ENCODE data around the gene HTRA1. TPM values are rescaled to one million over a fixed set of nuclear protein-coding genes. Genes with fewer than 3 reads are reported as not detected.

Gene HTRA1
- 19.8 and 35.7 TPM in 2 replicates for total RNA-seq

DNA sequence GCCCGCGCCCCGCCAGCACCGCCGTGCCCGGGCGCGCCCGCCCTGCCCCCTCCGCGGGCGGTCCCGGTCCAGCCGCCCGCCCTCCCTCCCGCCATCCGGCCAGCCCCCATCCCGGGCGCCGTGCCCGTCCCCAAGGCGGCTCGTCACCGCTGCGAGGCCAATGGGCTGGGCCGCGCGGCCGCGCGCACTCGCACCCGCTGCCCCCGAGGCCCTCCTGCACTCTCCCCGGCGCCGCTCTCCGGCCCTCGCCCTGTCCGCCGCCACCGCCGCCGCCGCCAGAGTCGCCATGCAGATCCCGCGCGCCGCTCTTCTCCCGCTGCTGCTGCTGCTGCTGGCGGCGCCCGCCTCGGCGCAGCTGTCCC lies at the start of gene HTRA1:
HTRA1 (plus strand) TSS at position 187 of the 362 bp plus-strand sequence; CDS start at position 287, 100 bp downstream.
- peak within 1 kb of the TSS; percentile 80 for H3K4me3 ChIP-seq (ENCODE audit: low read depth, low read length)
- DNase-seq (ENCODE audit: low read depth) = no peak
- TF ChIP-seq CTCF (conservative IDR thresholded peaks at IDR 0.05; ENCODE audit: low read depth, low read length) = no peak

DNA sequence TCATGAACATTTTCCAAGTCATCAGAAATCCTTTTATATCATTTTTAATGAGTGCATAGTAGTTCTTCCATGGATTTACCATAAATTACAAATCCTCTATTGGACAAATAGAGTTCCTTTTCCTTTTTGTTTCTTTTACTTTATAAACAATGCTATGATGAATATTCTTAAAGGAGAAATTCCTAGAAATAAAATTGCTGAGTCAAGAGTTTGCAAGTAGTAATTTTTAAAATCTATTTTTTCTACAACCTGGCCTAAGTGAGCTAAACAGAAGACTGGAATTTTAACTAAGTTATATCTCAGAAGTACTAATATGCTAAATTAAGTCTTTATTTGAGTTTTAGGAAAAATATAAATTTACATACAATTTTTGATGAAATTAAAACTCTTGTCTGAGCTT lies 48.0 kb upstream of the HTRA1 start:
- DNase-seq (ENCODE audit: low read depth) = no peak
- H3K4me3 ChIP-seq (ENCODE audit: low read depth, low read length) = no peak overlapping the region
- no peak for TF ChIP-seq CTCF (conservative IDR thresholded peaks at IDR 0.05; ENCODE audit: low read depth, low read length)

DNA sequence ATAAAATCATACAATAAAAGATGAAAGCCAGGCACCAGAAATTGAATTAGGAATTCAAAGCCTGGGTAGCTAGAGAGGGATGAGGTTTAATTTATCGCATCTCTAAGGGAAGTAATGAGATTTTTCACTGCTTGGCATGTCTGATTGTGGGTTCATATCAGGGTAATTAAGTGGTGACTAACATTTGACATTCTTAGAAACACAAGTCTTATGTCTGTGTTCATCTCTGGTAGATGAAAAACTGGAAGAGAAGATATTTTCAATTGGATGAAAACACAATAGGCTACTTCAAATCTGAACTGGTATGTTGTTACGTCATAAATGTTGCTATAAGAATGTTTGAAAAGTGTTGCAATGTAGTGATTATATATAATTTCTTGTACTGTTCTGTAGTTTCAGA lies 43.7 kb upstream of the HTRA1 start:
- no peak for DNase-seq (ENCODE audit: low read depth)
- TF ChIP-seq CTCF (conservative IDR thresholded peaks at IDR 0.05; ENCODE audit: low read depth, low read length) = no peak
- no peak overlapping the region for H3K4me3 ChIP-seq (ENCODE audit: low read depth, low read length)

DNA sequence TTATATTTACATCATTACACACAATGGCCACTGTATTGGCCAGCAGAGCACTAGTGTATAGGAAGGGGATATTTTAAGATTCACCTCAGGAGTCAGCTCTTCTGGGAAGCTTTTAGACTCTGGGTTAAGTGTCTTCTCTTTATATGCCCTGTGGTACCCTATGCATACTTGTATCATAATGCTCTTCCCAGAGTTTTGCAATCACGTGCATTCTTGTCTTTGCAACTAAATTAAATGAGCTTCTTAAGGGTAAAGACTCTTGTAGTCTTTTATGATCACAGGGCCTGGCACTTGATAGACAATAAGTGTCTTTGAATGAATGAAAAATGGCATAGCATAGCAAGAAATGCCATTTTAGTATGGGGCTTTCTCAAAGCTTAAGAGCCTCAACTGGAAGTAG lies 42.3 kb upstream of the HTRA1 start:
- DNase-seq (ENCODE audit: low read depth) = no peak
- no peak for TF ChIP-seq CTCF (conservative IDR thresholded peaks at IDR 0.05; ENCODE audit: low read depth, low read length)
- H3K4me3 ChIP-seq (ENCODE audit: low read depth, low read length) = no peak overlapping the region

- H3K4me3 ChIP-seq (ENCODE audit: low read depth, low read length) = no peak overlapping the region
- no peak for TF ChIP-seq CTCF (conservative IDR thresholded peaks at IDR 0.05; ENCODE audit: low read depth, low read length)
Measured at GRCh38 chr10:122419876-122420623, 41.3 kb upstream of the HTRA1 start.

DNA sequence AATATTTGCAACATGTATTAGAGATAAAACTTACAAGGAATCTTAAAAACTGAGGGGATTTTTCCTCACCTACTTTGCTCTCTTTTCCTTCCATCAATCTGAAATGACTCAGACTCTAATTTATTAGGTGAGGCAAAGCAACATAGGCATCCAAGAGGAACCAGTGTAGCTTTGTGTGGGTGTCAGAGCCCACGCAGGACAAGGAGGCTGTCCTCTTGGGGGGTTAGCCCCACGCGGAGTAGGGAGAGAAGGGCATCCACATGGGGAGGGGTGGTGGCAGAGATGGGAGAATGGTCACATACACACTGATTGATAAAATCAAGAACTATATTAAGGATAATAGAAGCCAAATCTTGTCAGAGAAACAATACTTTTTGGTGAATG lies 40.7 kb upstream of the HTRA1 start:
- no peak for TF ChIP-seq CTCF (conservative IDR thresholded peaks at IDR 0.05; ENCODE audit: low read depth, low read length)
- no peak for DNase-seq (ENCODE audit: low read depth)
- no peak overlapping the region for H3K4me3 ChIP-seq (ENCODE audit: low read depth, low read length)

More at GRCh38 chr10:122419876-122420623, 41.3 kb upstream of the HTRA1 start:
- DNase-seq (ENCODE audit: low read depth) = no peak

DNA sequence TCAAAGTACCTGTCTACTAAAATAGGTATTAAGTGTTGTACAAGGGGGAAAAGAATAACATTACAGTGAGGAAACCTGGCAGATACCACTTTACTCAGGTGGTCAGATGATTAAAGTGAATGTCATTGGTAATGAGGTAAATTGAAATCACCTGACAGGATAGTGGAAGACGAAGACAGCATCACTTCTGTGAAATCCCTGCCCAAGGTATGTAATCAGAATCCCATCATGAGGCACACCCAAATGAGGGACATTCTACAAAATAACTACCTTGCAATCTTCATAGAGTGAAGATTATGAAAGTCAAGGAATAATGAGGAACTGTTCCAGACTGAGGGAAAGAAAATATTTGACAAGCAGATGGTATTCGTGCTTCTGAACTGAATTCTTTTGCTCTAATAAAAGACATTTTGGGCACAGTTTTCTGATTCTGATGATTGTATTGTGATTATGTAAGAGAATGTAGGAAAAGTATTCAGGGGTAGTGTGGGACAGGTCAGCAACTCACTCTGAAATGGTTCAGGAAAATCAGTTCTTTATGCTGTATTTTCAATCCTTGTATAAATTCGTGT lies 40.2 kb upstream of the HTRA1 start:
- H3K4me3 ChIP-seq (ENCODE audit: low read depth, low read length) = no peak overlapping the region
- DNase-seq (ENCODE audit: low read depth) = no peak
- TF ChIP-seq CTCF (conservative IDR thresholded peaks at IDR 0.05; ENCODE audit: low read depth, low read length) = no peak

All from epithelial cell of proximal tubule (primary cell).